ENCODE results near the gene TAF5L. TPM values are rescaled to one million over a fixed set of nuclear protein-coding genes. Genes with fewer than 3 reads are reported as not detected.

Gene TAF5L
- total RNA-seq, 1 donor from 2014 or later: 22.1 TPM

GRCh38 chr1:229552732-229553131, 73.2 kb downstream of the TAF5L start:
- DNase-seq (no peak), ATAC-seq (no peak)
- Histone ChIP-seq H3K9me3 (no peaks in the 10 kb centered on the region), H3K27me3 (no peaks in the 10 kb centered on the region), H3K27ac (no peak overlapping the region), H3K4me1 (peaks cover 13% of the 10 kb centered on the region), H3K4me3 (no peak overlapping the region), H3K36me3 (peaks cover 9% of the 10 kb centered on the region)
- TF ChIP-seq CTCF (IDR thresholded peaks at IDR 0.05): no peak
- intact Hi-C loops (cut with DNase I): no loop called here

GRCh38 chr1:229550812-229551567, 74.9 kb downstream of the TAF5L start:
- no peak overlapping the region for H3K4me3 ChIP-seq
- no peaks in the 10 kb centered on the region for H3K4me1 ChIP-seq
- H3K27ac ChIP-seq: no peak overlapping the region
- no peaks in the 10 kb centered on the region for H3K27me3 ChIP-seq
- H3K9me3 ChIP-seq: no peaks in the 10 kb centered on the region
- intact Hi-C loops (cut with DNase I): no loop called here
- TF ChIP-seq CTCF (IDR thresholded peaks at IDR 0.05): no peak
- peaks cover 26% of the 10 kb centered on the region for H3K36me3 ChIP-seq
- DNase-seq (no peak), ATAC-seq (no peak)

GRCh38 chr1:229547542-229547941, 78.4 kb downstream of the TAF5L start:
- H3K36me3 ChIP-seq: peaks cover 51% of the 10 kb centered on the region
- no peak for TF ChIP-seq CTCF (IDR thresholded peaks at IDR 0.05)
- intact Hi-C loops (cut with DNase I): no loop called here

GRCh38 chr1:229544587-229544986, 81.3 kb downstream of the TAF5L start:
- ATAC-seq (no peak), DNase-seq (no peak)
- no peak overlapping the region for H3K4me3 ChIP-seq
- no peak overlapping the region for H3K27ac ChIP-seq
- no peaks in the 10 kb centered on the region for H3K9me3 ChIP-seq
- H3K27me3 ChIP-seq: no peaks in the 10 kb centered on the region
- intact Hi-C loops (cut with DNase I): no loop called here
- no peak for TF ChIP-seq CTCF (IDR thresholded peaks at IDR 0.05)
- H3K36me3 ChIP-seq: peaks cover 77% of the 10 kb centered on the region
- no peaks in the 10 kb centered on the region for H3K4me1 ChIP-seq

More at GRCh38 chr1:229547542-229547941, 78.4 kb downstream of the TAF5L start:
- Histone ChIP-seq H3K27ac (no peak overlapping the region), H3K4me1 (no peaks in the 10 kb centered on the region), H3K27me3 (no peaks in the 10 kb centered on the region), H3K4me3 (no peak overlapping the region), H3K9me3 (no peaks in the 10 kb centered on the region)
- no peak for ATAC-seq
- DNase-seq: no peak

Other genes starting within 250 kb of the TAF5L start
- not detected for gene ACTA1, start 192.0 kb downstream of the TAF5L start, total RNA-seq
- 33.8 TPM for gene NUP133, start 117.8 kb downstream of the TAF5L start, total RNA-seq
- gene ABCB10, start 67.4 kb downstream of the TAF5L start, total RNA-seq: 17.3 TPM
- gene URB2, start 125 bp upstream of the TAF5L start, total RNA-seq: 8.4 TPM